ENCODE results near the gene TSSK6. TPM values are rescaled to one million over a fixed set of nuclear protein-coding genes. Genes with fewer than 3 reads are reported as not detected.

The TSSK6 gene
- total and polyA plus RNA-seq, 9 donors: 0.31 to 0.80 (median 0.64) TPM

DNA sequence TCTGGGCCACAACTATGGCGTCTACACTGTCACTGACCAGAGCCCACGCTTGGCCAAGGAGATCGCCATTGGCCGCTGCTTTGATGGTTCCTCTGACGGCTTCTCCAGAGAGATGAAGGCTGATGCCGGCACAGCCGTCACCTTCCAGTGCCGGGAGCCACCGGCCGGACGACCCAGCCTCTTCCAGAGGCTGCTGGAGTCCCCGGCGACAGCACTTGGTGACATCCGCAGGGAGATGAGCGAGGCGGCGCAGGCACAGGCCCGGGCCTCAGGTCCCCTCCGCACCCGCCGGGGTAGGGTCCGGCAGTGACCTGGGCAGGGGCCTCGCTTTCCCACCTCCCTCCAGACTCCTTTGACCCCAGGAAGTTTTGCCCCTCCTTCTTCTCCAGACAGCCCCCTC, 30.4 kb upstream of the TSSK6 start:
- peaks cover 20% of the 10 kb centered on the region for H3K4me1 ChIP-seq (ENCODE audit: control insufficient read depth, insufficient read depth, low read length)
- peaks cover 34% of the 10 kb centered on the region for H3K27me3 ChIP-seq (ENCODE audit: control insufficient read depth, insufficient read depth, low read length)
- no peaks in the 10 kb centered on the region for H3K9me3 ChIP-seq (replicated peaks; ENCODE audit: control insufficient read depth, low read depth, low read length)
- no peaks in the 10 kb centered on the region for H3K36me3 ChIP-seq (ENCODE audit: control insufficient read depth, insufficient read depth, low read length)
- H3K27ac ChIP-seq (ENCODE audit: low read length): no peak overlapping the region
- DNase-seq: no peak
- WGBS (ENCODE audit: insufficient coverage): 92% methylated on average over 23 of the region's 23 CpGs
- H3K4me3 ChIP-seq (ENCODE audit: low read length): no peak overlapping the region

DNA sequence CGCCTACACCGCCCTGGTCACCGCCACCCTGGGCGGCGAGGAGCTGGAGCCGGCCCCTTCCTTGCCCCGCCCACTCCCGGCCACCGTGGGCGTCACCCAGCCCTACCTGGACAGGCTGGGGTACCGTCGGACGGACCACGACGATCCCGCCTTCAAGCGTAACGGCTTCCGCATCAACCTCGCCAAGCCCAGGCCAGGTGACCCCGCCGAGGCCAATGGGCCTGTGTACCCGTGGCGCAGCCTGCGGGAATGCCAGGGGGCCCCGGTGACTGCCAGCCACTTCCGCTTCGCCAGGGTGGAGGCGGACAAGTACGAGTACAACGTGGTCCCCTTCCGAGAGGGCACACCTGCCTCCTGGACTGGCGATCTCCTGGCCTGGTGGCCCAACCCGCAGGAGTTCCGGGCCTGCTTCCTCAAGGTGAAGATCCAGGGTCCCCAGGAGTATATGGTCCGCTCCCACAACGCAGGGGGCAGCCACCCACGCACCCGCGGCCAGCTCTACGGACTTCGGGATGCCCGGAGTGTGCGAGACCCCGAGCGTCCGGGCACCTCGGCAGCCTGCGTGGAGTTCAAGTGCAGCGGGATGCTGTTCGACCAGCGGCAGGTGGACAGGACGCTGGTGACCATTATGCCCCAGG, 29.7 kb upstream of the TSSK6 start:
- Histone ChIP-seq H3K27ac (ENCODE audit: low read length) (no peak overlapping the region), H3K27me3 (ENCODE audit: control insufficient read depth, insufficient read depth, low read length) (peaks cover 37% of the 10 kb centered on the region), H3K36me3 (ENCODE audit: control insufficient read depth, insufficient read depth, low read length) (no peaks in the 10 kb centered on the region), H3K9me3 (replicated peaks; ENCODE audit: control insufficient read depth, low read depth, low read length) (no peaks in the 10 kb centered on the region), H3K4me1 (ENCODE audit: control insufficient read depth, insufficient read depth, low read length) (peaks cover 17% of the 10 kb centered on the region), H3K4me3 (ENCODE audit: low read length) (no peak overlapping the region)
- DNase-seq: no peak
- WGBS (ENCODE audit: insufficient coverage): 88% methylated on average over 53 of the region's 53 CpGs

DNA sequence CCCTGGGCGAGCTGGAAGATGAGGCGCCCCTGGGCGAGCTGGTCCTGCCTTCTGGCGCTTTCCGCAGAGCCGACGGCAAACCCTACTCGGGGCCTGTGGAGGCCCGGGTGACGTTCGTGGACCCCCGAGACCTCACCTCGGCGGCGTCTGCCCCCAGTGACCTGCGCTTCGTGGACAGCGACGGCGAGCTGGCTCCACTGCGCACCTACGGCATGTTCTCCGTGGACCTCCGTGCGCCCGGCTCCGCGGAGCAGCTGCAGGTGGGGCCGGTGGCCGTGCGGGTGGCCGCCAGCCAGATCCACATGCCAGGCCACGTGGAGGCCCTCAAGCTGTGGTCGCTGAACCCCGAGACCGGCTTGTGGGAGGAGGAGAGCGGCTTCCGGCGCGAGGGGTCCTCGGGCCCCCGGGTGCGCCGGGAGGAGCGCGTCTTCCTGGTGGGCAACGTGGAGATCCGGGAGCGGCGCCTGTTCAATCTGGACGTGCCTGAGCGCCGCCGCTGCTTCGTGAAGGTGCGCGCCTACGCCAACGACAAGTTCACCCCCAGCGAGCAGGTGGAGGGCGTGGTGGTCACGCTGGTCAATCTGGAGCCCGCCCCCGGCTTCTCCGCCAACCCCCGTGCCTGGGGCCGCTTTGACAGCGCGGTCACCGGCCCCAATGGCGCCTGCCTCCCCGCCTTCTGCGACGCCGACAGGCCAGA, 29.1 kb upstream of the TSSK6 start:
- no peak overlapping the region for H3K27ac ChIP-seq (ENCODE audit: low read length)
- peaks cover 42% of the 10 kb centered on the region for H3K27me3 ChIP-seq (ENCODE audit: control insufficient read depth, insufficient read depth, low read length)
- H3K4me1 ChIP-seq (ENCODE audit: control insufficient read depth, insufficient read depth, low read length): peaks cover 16% of the 10 kb centered on the region
- no peaks in the 10 kb centered on the region for H3K9me3 ChIP-seq (replicated peaks; ENCODE audit: control insufficient read depth, low read depth, low read length)
- H3K36me3 ChIP-seq (ENCODE audit: control insufficient read depth, insufficient read depth, low read length): no peaks in the 10 kb centered on the region
- WGBS (ENCODE audit: insufficient coverage): 87% methylated on average over 75 of the region's 75 CpGs
- no peak overlapping the region for H3K4me3 ChIP-seq (ENCODE audit: low read length)
- DNase-seq: no peak

DNA sequence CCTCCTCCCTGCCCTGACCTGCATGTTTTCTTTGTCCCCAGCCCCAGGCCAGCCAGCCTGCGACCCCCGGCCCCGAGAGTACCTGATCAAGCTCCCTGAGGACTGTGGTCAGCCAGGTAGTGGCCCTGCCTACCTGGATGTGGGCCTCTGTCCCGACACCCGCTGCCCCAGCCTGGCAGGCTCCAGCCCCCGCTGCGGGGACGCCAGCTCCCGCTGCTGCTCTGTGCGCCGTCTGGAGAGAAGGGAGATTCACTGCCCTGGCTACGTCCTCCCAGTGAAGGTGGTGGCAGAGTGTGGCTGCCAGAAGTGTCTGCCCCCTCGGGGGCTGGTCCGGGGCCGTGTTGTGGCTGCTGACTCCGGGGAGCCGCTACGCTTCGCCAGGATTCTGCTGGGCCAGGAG, 28.3 kb upstream of the TSSK6 start:
- peaks cover 42% of the 10 kb centered on the region for H3K27me3 ChIP-seq (ENCODE audit: control insufficient read depth, insufficient read depth, low read length)
- 73% methylated on average over 19 of the region's 19 CpGs for WGBS (ENCODE audit: insufficient coverage)

DNA sequence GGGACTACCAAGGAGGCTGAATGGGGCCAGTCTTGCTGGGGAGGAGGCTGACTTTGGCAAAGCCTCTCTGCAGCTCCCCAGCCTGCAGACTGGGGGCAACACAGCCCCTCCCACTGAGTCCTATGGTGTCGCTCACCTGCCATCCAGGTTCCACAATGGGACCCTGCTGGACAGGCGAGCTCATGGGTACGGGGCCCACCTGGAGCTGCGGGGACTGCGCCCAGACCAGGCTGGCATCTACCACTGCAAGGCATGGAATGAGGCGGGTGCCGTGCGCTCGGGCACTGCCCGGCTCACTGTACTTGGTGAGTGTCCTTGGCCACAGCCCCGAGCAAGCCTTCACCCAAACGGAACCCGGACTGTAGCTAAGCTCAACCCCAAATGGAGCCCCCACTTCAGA, 27.8 kb upstream of the TSSK6 start:
- no peak overlapping the region for H3K27ac ChIP-seq (ENCODE audit: low read length)
- 89% methylated on average over 13 of the region's 13 CpGs for WGBS (ENCODE audit: insufficient coverage)

More for the DNA sequence above, 28.3 kb upstream of the TSSK6 start:
- no peak for DNase-seq
- Histone ChIP-seq H3K27ac (ENCODE audit: low read length) (no peak overlapping the region), H3K36me3 (ENCODE audit: control insufficient read depth, insufficient read depth, low read length) (no peaks in the 10 kb centered on the region), H3K4me1 (ENCODE audit: control insufficient read depth, insufficient read depth, low read length) (peaks cover 19% of the 10 kb centered on the region), H3K9me3 (replicated peaks; ENCODE audit: control insufficient read depth, low read depth, low read length) (no peaks in the 10 kb centered on the region), H3K4me3 (ENCODE audit: low read length) (no peak overlapping the region)

DNA sequence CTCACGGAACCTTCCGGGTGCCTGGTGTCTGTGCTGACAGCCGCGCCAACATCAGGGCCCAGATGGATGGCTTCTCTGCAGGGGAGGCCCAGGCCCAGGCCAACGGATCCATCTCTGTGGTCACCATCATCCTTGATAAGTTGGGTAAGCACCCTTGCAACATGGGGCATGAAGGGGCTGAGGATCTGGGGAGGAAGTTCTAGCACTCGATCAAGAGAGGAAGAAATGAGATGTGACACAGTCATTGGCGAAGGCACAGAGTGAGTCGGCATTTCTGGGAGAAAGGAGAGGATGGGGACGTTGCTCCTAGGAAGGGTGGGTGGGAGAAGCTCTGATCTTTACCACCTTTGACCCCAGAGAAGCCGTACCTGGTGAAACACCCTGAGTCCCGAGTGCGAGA, 27.2 kb upstream of the TSSK6 start:
- H3K4me1 ChIP-seq (ENCODE audit: control insufficient read depth, insufficient read depth, low read length): peaks cover 28% of the 10 kb centered on the region
- no peak overlapping the region for H3K27ac ChIP-seq (ENCODE audit: low read length)
- H3K36me3 ChIP-seq (ENCODE audit: control insufficient read depth, insufficient read depth, low read length): no peaks in the 10 kb centered on the region
- no peaks in the 10 kb centered on the region for H3K9me3 ChIP-seq (replicated peaks; ENCODE audit: control insufficient read depth, low read depth, low read length)
- no peak for DNase-seq
- no peak overlapping the region for H3K4me3 ChIP-seq (ENCODE audit: low read length)
- H3K27me3 ChIP-seq (ENCODE audit: control insufficient read depth, insufficient read depth, low read length): peaks cover 50% of the 10 kb centered on the region
- WGBS (ENCODE audit: insufficient coverage): 82% methylated on average over 12 of the region's 12 CpGs

More for the DNA sequence above, 27.8 kb upstream of the TSSK6 start:
- H3K36me3 ChIP-seq (ENCODE audit: control insufficient read depth, insufficient read depth, low read length): no peaks in the 10 kb centered on the region
- no peak overlapping the region for H3K4me3 ChIP-seq (ENCODE audit: low read length)
- H3K27me3 ChIP-seq (ENCODE audit: control insufficient read depth, insufficient read depth, low read length): peaks cover 44% of the 10 kb centered on the region
- no peaks in the 10 kb centered on the region for H3K9me3 ChIP-seq (replicated peaks; ENCODE audit: control insufficient read depth, low read depth, low read length)
- DNase-seq: no peak
- H3K4me1 ChIP-seq (ENCODE audit: control insufficient read depth, insufficient read depth, low read length): peaks cover 25% of the 10 kb centered on the region

DNA sequence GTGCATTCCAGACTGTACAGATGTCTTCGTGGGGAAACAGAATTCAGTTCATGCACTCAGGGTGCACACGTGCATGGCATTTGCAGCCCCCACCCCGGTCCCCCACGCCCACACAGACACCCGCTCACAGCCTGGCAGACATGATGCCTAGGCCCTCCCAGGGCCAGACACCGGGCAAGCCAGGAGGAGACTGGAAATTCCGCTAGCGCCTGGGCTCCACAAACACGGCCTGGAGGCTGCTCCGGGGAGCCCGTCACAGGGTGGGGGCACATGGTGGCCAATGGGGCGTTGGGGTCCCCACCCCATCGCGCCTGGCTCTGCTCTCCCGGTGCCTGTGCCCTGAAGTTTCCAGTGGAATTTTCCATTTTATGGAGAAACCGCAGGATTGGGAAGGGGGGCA, 26.3 kb upstream of the TSSK6 start:
- H3K27ac ChIP-seq (ENCODE audit: low read length): no peak overlapping the region
- 82% methylated on average over 10 of the region's 16 CpGs for WGBS (ENCODE audit: insufficient coverage)
- H3K4me3 ChIP-seq (ENCODE audit: low read length): no peak overlapping the region
- H3K4me1 ChIP-seq (ENCODE audit: control insufficient read depth, insufficient read depth, low read length): peaks cover 30% of the 10 kb centered on the region
- no peaks in the 10 kb centered on the region for H3K9me3 ChIP-seq (replicated peaks; ENCODE audit: control insufficient read depth, low read depth, low read length)
- DNase-seq: no peak
- H3K36me3 ChIP-seq (ENCODE audit: control insufficient read depth, insufficient read depth, low read length): no peaks in the 10 kb centered on the region
- peaks cover 58% of the 10 kb centered on the region for H3K27me3 ChIP-seq (ENCODE audit: control insufficient read depth, insufficient read depth, low read length)

DNA sequence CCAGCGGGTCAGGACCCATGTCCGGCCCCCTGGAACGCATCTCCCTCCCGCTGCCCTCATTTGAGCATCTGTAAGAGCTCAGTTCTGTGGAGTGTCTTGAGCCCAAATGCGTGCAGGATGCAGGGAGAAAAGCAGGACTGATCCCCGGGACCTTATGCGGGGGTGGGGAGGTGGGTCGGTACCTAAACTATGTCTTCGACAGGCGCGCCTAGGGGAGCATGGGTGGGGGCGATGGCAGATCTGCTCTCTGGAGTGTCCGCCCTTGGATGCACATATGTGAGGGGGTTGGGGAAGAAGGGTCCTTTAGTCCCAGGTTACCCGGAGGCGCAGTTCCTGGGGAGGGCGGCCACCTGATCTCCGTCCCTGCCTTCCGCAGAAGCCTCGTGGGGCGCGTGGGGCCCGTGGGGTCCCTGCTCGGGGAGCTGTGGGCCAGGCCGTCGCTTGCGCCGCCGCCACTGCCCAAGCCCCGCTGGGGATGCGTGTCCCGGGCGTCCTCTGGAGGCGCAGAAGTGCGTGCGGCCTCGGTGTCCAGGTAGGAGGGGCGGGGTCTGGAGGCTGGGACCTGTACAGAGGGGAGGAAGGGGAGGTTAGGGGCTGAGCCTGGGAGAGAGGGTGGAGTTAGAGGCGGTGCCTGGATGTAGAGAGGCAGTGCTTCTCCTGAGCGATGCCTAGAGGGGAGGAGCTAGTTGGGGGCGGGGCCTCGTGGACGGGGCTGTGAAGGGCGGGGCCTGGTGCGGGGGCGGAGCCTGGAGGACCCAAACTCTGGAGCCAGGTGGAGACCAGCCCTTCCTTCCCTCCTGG, 25.6 kb upstream of the TSSK6 start:
- H3K9me3 ChIP-seq (replicated peaks; ENCODE audit: control insufficient read depth, low read depth, low read length): no peaks in the 10 kb centered on the region
- H3K27ac ChIP-seq (ENCODE audit: low read length): no peak overlapping the region
- no peak overlapping the region for H3K4me3 ChIP-seq (ENCODE audit: low read length)
- peak; percentile 64 for DNase-seq
- H3K27me3 ChIP-seq (ENCODE audit: control insufficient read depth, insufficient read depth, low read length): peaks cover 58% of the 10 kb centered on the region
- WGBS (ENCODE audit: insufficient coverage): 4% methylated on average over 27 of the region's 45 CpGs
- no peaks in the 10 kb centered on the region for H3K36me3 ChIP-seq (ENCODE audit: control insufficient read depth, insufficient read depth, low read length)
- H3K4me1 ChIP-seq (ENCODE audit: control insufficient read depth, insufficient read depth, low read length): peaks cover 30% of the 10 kb centered on the region

DNA sequence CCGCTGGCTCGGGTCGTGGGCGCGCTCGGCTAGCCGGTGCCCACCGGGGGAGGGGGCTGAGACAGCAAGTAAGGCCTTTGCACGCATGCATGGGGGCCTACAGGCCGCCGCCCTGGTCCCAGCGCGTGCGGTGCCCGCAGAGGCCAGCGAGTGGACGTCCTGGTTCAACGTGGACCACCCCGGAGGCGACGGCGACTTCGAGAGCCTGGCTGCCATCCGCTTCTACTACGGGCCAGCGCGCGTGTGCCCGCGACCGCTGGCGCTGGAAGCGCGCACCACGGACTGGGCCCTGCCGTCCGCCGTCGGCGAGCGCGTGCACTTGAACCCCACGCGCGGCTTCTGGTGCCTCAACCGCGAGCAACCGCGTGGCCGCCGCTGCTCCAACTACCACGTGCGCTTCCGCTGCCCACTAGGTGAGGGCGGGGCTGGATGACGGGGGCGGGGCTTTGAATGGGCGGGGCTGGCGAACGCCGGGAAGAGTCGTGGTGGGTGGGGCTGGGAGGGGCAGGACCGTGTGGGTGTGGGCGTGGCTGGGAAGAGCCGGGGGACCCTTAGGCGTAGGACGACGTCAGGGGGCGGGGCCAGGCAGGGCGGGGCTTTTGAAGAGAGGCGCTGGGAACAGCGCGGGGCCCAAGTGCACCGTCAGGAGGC, 24.8 kb upstream of the TSSK6 start:
- no peaks in the 10 kb centered on the region for H3K9me3 ChIP-seq (replicated peaks; ENCODE audit: control insufficient read depth, low read depth, low read length)
- peaks cover 30% of the 10 kb centered on the region for H3K4me1 ChIP-seq (ENCODE audit: control insufficient read depth, insufficient read depth, low read length)
- H3K4me3 ChIP-seq (ENCODE audit: low read length): no peak overlapping the region
- H3K27ac ChIP-seq (ENCODE audit: low read length): no peak overlapping the region
- DNase-seq: peak; percentile 73
- H3K27me3 ChIP-seq (ENCODE audit: control insufficient read depth, insufficient read depth, low read length): peaks cover 58% of the 10 kb centered on the region
- WGBS (ENCODE audit: insufficient coverage): 7% methylated on average over 71 of the region's 74 CpGs
- H3K36me3 ChIP-seq (ENCODE audit: control insufficient read depth, insufficient read depth, low read length): no peaks in the 10 kb centered on the region

DNA sequence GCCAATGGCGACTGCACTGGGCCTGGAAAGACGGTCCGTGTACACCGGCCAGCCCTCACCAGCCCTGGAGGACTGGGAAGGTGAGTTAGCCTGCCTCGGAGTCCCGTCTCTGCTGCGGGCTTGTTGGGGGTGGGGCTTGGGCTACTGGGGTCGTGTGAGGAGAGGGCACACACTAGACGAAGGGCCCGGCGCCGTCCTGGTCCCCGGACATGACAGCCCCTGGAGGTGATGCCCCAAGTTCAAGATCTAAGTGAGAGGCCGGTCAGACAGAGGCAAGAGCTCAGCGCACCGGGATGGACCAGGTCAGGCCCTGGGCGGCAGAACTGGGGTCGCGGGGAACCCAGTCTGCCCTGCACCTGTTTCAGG, 24.3 kb upstream of the TSSK6 start:
- 28% methylated on average over 18 of the region's 19 CpGs for WGBS (ENCODE audit: insufficient coverage)
- no peak for DNase-seq
- H3K4me1 ChIP-seq (ENCODE audit: control insufficient read depth, insufficient read depth, low read length): peaks cover 30% of the 10 kb centered on the region
- H3K27me3 ChIP-seq (ENCODE audit: control insufficient read depth, insufficient read depth, low read length): peaks cover 58% of the 10 kb centered on the region
- no peaks in the 10 kb centered on the region for H3K9me3 ChIP-seq (replicated peaks; ENCODE audit: control insufficient read depth, low read depth, low read length)
- H3K4me3 ChIP-seq (ENCODE audit: low read length): no peak overlapping the region
- H3K36me3 ChIP-seq (ENCODE audit: control insufficient read depth, insufficient read depth, low read length): no peaks in the 10 kb centered on the region
- H3K27ac ChIP-seq (ENCODE audit: low read length): no peak overlapping the region
